ENCODE results near the gene TSPO.
A peak's percentile ranks its signal among the peaks of the same experiment; 100 is the strongest.
"Not testable (repeated sequence)": the region's sequence is repeated elsewhere in the genome, so short reads cannot be mapped to it uniquely, and the experiment has no call there.

The TSPO gene

DNA sequence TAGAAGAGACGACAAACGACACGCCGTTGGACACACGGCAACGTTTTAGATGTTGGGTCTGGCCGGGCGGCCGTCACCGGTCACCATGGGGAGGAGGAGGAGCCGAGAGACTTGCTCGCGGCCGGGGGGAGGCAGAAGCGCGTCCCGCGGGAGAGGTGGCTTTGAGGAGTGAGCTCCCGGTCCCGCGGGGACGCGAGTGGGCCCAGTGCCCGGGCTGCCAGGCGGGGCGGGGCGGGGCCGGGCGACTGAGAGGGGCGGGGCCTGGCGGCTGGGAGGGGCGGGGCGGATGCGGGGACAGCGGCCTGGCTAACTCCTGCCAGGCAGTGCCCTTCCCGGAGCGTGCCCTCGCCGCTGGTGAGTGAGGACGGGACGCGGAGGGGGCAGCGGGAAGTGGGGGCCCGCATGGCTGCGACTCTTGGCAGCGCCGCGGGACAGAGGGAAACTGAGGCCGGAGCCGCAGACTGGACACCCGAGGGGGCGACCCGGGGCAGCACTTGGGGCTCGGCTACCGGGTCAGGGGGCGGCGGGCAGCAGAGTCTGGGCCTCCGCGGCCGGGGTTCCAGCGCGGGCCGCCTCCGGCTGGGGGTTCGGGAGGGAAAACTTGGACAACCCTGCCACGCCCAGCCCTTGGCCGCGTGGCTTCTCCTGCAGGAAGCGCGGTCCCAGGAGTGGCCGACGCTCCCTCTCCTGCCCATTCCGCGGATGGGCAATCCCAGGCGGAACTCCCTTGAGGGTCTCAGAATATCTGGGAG is at the start of gene TSPO:
Gene TSPO (plus strand): TSS at position 309 of the 752 bp plus-strand sequence. CDS start 7,680 bp downstream, outside the sequence.
- H3K4me1 Mint-ChIP-seq (ENCODE audit: low read depth), result peaks cover 39% of the 10 kb centered on the region
- peak; percentile 79 for DNase-seq
- peaks cover 10% of the 10 kb centered on the region for H3K36me3 Mint-ChIP-seq (ENCODE audit: low read depth)
- peak within 1 kb of the TSS; percentile 93 for H3K27ac Mint-ChIP-seq
- peak within 1 kb of the TSS; percentile 85 for H3K4me3 Mint-ChIP-seq
- no peaks in the 10 kb centered on the region for H3K27me3 Mint-ChIP-seq
- H3K9me3 Mint-ChIP-seq, result no peaks in the 10 kb centered on the region

GRCh38 chr22:43104056-43104625 is 47.2 kb upstream of the TSPO start:
- Mint-ChIP-seq H3K4me1 (ENCODE audit: low read depth) (peaks cover 14% of the 10 kb centered on the region), H3K27ac (peak overlapping the region; percentile 14)
- H3K9me3 Mint-ChIP-seq; H3K27me3 Mint-ChIP-seq; H3K4me3 Mint-ChIP-seq; H3K36me3 Mint-ChIP-seq (ENCODE audit: low read depth); DNase-seq: not testable (repeated sequence)

- H3K9me3 Mint-ChIP-seq; H3K36me3 Mint-ChIP-seq (ENCODE audit: low read depth); H3K27me3 Mint-ChIP-seq; H3K4me3 Mint-ChIP-seq; DNase-seq; H3K27ac Mint-ChIP-seq: not testable (repeated sequence)
- peaks cover 14% of the 10 kb centered on the region for H3K4me1 Mint-ChIP-seq (ENCODE audit: low read depth)
Measured at GRCh38 chr22:43104950-43105349, 46.4 kb upstream of the TSPO start.

- no peak overlapping the region for H3K27ac Mint-ChIP-seq
- DNase-seq, result no peak
- no peak overlapping the region for H3K4me3 Mint-ChIP-seq
- no peaks in the 10 kb centered on the region for H3K36me3 Mint-ChIP-seq (ENCODE audit: low read depth)
- peaks cover 4% of the 10 kb centered on the region for H3K27me3 Mint-ChIP-seq
- H3K9me3 Mint-ChIP-seq, result no peaks in the 10 kb centered on the region
- peaks cover 11% of the 10 kb centered on the region for H3K4me1 Mint-ChIP-seq (ENCODE audit: low read depth)
Measured at GRCh38 chr22:43106302-43106701, 45.1 kb upstream of the TSPO start.

DNA sequence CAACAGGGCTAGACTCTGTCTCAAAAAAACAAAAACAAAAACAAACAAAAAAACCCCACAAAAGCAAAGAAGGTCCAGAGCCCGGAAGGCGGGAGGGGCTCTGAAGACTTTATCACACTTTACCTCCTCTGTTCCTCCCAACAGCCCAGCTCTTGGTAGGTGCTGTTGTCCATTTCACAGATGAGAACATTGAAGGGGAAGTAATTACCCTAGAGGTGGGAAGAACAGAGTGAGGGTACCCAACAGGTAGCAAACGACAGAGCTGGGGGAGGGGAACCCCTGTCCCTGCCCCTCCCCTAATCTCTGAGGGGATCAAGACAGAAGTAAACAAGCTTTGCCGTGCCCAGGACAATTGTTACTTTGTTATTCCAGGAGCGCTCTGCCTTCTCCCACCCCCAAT is 41.8 kb upstream of the TSPO start:
- peak overlapping the region; percentile 10 for H3K4me3 Mint-ChIP-seq
- H3K4me1 Mint-ChIP-seq (ENCODE audit: low read depth), result peaks cover 7% of the 10 kb centered on the region
- no peak overlapping the region for H3K27ac Mint-ChIP-seq
- no peak for DNase-seq
- H3K9me3 Mint-ChIP-seq, result no peaks in the 10 kb centered on the region
- no peaks in the 10 kb centered on the region for H3K36me3 Mint-ChIP-seq (ENCODE audit: low read depth)
- H3K27me3 Mint-ChIP-seq, result peaks cover 8% of the 10 kb centered on the region

- H3K4me3 Mint-ChIP-seq, result peak overlapping the region; percentile 70
- peaks cover 7% of the 10 kb centered on the region for H3K4me1 Mint-ChIP-seq (ENCODE audit: low read depth)
- no peaks in the 10 kb centered on the region for H3K9me3 Mint-ChIP-seq
- H3K27me3 Mint-ChIP-seq, result peaks cover 8% of the 10 kb centered on the region
- H3K27ac Mint-ChIP-seq, result peak overlapping the region; percentile 71
- DNase-seq, result no peak
- no peaks in the 10 kb centered on the region for H3K36me3 Mint-ChIP-seq (ENCODE audit: low read depth)
Measured at GRCh38 chr22:43109921-43110443, 41.4 kb upstream of the TSPO start.

DNA sequence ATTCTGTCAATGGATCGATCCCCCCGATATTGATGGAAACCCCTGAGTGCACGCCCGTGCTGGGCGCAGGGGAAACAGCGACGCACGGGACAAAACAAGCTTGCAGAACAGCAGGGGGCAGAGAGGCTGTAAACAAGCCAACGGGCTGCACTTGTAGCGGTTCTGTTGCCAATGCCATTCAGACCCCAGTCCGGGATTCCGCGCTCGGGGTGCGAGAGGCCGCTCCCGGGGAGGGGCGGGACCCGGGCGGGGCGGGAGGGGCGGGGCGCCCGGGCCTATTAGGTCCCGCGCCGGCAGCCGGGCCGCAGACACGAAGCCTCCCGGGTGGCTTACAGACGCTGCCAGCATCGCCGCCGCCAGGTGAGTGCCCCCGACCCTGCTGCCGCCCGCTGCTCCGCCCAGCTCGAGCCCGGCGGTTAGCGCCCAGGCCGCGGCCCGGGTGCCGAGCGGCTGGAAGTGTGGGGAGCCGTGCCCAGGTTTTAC is 40.9 kb upstream of the TSPO start, which contains the start of gene BIK:
Gene BIK (plus strand): TSS at position 307 of the 483 bp plus-strand sequence. CDS start 13,273 bp downstream, outside the sequence.
- Mint-ChIP-seq H3K27me3 (peaks cover 8% of the 10 kb centered on the region), H3K9me3 (no peaks in the 10 kb centered on the region), H3K4me3 (peak within 1 kb of the TSS; percentile 70), H3K4me1 (ENCODE audit: low read depth) (peaks cover 7% of the 10 kb centered on the region), H3K36me3 (ENCODE audit: low read depth) (no peaks in the 10 kb centered on the region), H3K27ac (peak within 1 kb of the TSS; percentile 71)
- peak; percentile 71 for DNase-seq

GRCh38 chr22:43110927-43111623 is 40.3 kb upstream of the TSPO start:
- peaks cover 8% of the 10 kb centered on the region for H3K27me3 Mint-ChIP-seq
- no peaks in the 10 kb centered on the region for H3K36me3 Mint-ChIP-seq (ENCODE audit: low read depth)
- peak overlapping the region; percentile 65 for H3K4me3 Mint-ChIP-seq
- peak; percentile 66 for DNase-seq
- peaks cover 7% of the 10 kb centered on the region for H3K4me1 Mint-ChIP-seq (ENCODE audit: low read depth)
- no peaks in the 10 kb centered on the region for H3K9me3 Mint-ChIP-seq
- H3K27ac Mint-ChIP-seq, result no peak overlapping the region

- H3K36me3 Mint-ChIP-seq (ENCODE audit: low read depth), result no peaks in the 10 kb centered on the region
- DNase-seq, result no peak
- H3K27ac Mint-ChIP-seq, result no peak overlapping the region
- no peak overlapping the region for H3K4me3 Mint-ChIP-seq
- peaks cover 8% of the 10 kb centered on the region for H3K27me3 Mint-ChIP-seq
- H3K9me3 Mint-ChIP-seq, result no peaks in the 10 kb centered on the region
- peaks cover 9% of the 10 kb centered on the region for H3K4me1 Mint-ChIP-seq (ENCODE audit: low read depth)
Measured at GRCh38 chr22:43113526-43114251, 37.7 kb upstream of the TSPO start.

GRCh38 chr22:43114958-43115357 is 36.4 kb upstream of the TSPO start:
- Mint-ChIP-seq H3K4me3 (no peak overlapping the region), H3K4me1 (ENCODE audit: low read depth) (peaks cover 15% of the 10 kb centered on the region), H3K9me3 (no peaks in the 10 kb centered on the region), H3K27ac (no peak overlapping the region), H3K36me3 (ENCODE audit: low read depth) (no peaks in the 10 kb centered on the region), H3K27me3 (peaks cover 8% of the 10 kb centered on the region)
- no peak for DNase-seq

DNA sequence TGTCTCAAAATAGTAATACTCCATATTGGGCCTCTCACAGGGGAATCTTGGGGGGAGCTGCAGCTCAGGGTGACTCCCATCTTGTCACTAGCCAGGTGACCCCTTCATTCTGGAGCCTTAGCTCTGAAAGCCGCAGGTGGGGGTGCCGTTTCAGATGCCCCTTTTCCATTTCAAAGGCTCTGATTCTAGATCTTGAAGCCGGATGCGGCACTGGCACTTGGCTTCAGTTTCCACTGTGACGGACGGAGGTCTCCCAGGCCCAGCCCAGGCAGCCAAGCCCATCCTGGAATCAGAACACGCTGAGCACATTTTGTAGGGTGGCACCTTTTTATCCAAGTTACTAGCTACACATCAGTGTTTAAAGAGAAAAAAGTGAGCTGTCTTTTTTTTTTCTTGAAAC is 34.4 kb upstream of the TSPO start:
- no peak overlapping the region for H3K4me3 Mint-ChIP-seq

DNA sequence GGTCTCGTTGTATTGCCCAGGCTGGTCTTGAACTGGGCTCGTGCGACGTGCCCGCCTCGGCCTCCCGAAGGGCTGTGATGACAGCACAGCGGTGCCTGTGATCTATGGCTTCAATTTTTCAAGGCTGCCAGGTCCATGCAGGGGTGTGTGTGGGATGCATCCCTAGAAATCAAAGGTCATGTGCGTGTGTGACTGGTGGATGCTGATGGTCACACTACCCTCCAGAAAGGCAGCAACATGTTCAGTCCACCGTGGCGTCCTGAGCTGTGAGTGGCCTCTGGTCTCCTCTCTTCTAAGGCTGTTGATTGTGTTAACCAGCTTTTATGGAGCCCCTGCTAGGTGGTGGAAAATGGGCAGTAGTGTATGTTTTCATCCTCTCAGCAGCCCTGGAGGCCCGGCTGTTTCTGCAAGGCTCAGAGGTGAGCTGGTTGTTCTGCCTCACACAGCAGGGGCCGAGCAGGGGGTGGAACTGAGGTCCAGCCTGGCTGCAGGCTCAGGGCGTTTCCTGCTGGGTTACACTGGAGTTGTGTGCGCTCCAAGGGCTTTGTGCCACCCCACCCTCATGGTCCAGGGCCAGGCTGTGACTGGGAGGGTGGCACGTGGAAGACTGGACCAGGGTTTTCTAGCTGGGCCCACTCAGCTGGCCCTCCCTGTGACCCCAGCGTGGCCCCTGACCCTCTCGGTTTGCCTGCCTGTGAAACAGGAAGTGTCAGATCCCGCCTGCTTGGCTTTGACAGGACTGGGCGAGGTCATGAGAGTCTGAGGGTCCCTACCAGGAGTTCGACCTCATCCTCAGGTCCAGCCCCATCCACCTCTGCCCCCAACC is 33.1 kb upstream of the TSPO start:
- DNase-seq, result no peak
- H3K4me1 Mint-ChIP-seq (ENCODE audit: low read depth), result peaks cover 7% of the 10 kb centered on the region
- H3K27me3 Mint-ChIP-seq, result no peaks in the 10 kb centered on the region
- no peak overlapping the region for H3K27ac Mint-ChIP-seq
- H3K4me3 Mint-ChIP-seq, result no peak overlapping the region
- no peaks in the 10 kb centered on the region for H3K36me3 Mint-ChIP-seq (ENCODE audit: low read depth)
- no peaks in the 10 kb centered on the region for H3K9me3 Mint-ChIP-seq

More for the DNA sequence above, 34.4 kb upstream of the TSPO start:
- no peak for DNase-seq
- H3K27ac Mint-ChIP-seq, result no peak overlapping the region
- H3K36me3 Mint-ChIP-seq (ENCODE audit: low read depth), result no peaks in the 10 kb centered on the region
- H3K4me1 Mint-ChIP-seq (ENCODE audit: low read depth), result peaks cover 7% of the 10 kb centered on the region
- no peaks in the 10 kb centered on the region for H3K27me3 Mint-ChIP-seq
- H3K9me3 Mint-ChIP-seq, result no peaks in the 10 kb centered on the region

DNA sequence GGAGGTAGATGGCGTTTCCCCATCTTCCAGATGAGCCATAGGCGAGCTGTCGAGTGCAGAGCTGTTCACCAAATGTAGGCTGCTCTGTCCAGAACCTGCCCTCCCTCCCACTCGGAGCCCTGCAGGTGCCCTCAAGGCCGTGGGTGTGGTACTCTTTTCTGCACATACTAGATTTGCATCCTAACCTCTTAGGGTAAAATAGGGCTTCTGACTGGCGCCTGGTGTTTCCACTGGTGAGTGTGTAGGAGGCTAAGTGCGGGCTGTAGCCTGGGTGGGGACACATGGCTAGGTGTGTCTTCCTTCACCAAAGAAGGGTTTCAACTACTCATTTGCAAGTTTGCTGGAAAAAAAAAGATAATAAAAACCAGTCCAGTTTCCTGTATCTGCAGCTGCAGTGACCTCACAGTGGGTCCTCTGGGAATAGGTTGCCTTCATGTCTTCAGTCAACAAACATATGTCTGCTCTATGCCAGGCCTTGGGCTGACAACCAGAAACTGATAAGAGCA is 32.4 kb upstream of the TSPO start:
- DNase-seq, result no peak
- H3K36me3 Mint-ChIP-seq (ENCODE audit: low read depth), result no peaks in the 10 kb centered on the region
- no peaks in the 10 kb centered on the region for H3K27me3 Mint-ChIP-seq
- H3K4me3 Mint-ChIP-seq, result no peak overlapping the region
- H3K4me1 Mint-ChIP-seq (ENCODE audit: low read depth), result peaks cover 7% of the 10 kb centered on the region
- no peak overlapping the region for H3K27ac Mint-ChIP-seq
- no peaks in the 10 kb centered on the region for H3K9me3 Mint-ChIP-seq

Data from activated T-cell treated with anti-CD3 and anti-CD28 coated beads, Interleukin-2, amount 50 U/mL, for 24 hours (primary cell).